ENCODE results near the gene PKP2. TPM values are rescaled to one million over a fixed set of nuclear protein-coding genes. Genes with fewer than 3 reads are reported as not detected.

PKP2 gene
- total and polyA plus RNA-seq, 2 of the 8 experiments (the other 6 are each of a cell fraction or from before 2014, with no cell fraction given): 9.6 to 44.8 TPM

GRCh38 chr12:32860192-32860591, 36.4 kb downstream of the PKP2 start:
- H4K5ac ChIP-seq (ENCODE audit: insufficient read length, low read depth, low read length): no peak overlapping the region
- ChIA-PET CTCF (ENCODE audit: partially characterized antibody) (interaction anchor here (1.2 kb wide), 1 partner anchor 60 kb away, joined by 3 read pairs; no protein-coding TSS in a partner anchor), POLR2A (ENCODE audit: partially characterized antibody) (no interaction called here)
- H2AK5ac ChIP-seq (ENCODE audit: low read depth, low read length): no peak overlapping the region
- H2AFZ ChIP-seq (ENCODE audit: low read length): no peak overlapping the region
- H2BK120ac ChIP-seq (replicated peaks; ENCODE audit: low read depth, low read length): no peak overlapping the region
- TF ChIP-seq CBX5 (IDR thresholded peaks at IDR 0.05; ENCODE audit: low read depth, low read length): no peak
- no peak for TF ChIP-seq KDM4A (IDR thresholded peaks at IDR 0.05; ENCODE audit: low read depth, low read length, severe bottlenecking)
- no peak for TF ChIP-seq SP2 (IDR thresholded peaks at IDR 0.05; ENCODE audit: low read length)
- no peak for TF ChIP-seq CEBPB (IDR thresholded peaks at IDR 0.05; ENCODE audit: low read depth, low read length)
- no peak for TF ChIP-seq USF2 (IDR thresholded peaks at IDR 0.05; ENCODE audit: low read length)
- no peak for TF ChIP-seq JUND (IDR thresholded peaks at IDR 0.05; ENCODE audit: low read length)
- H2BK5ac ChIP-seq (ENCODE audit: low read depth, low read length): no peak overlapping the region
- no peak for DNase-seq (ENCODE audit: low read depth in 1 of 2, low spot score in 2 of 2)
- H3K27ac ChIP-seq (ENCODE audit: low read depth, low read length): no peak overlapping the region
- H2BK12ac ChIP-seq (ENCODE audit: low read depth, low read length): no peak overlapping the region
- H3K79me2 ChIP-seq (ENCODE audit: control insufficient read depth in 1 of 2, insufficient read depth in 2 of 2, low read length in 2 of 2): no peaks in the 10 kb centered on the region; a peak in 1 of 4 replicates
- no peak overlapping the region for H2BK15ac ChIP-seq (ENCODE audit: low read length)
- no peak overlapping the region for H3K56ac ChIP-seq (replicated peaks; ENCODE audit: insufficient read length, low read depth, low read length)
- H3K36me3 ChIP-seq (ENCODE audit: control insufficient read depth in 2 of 4, insufficient read depth in 4 of 4, low read length in 3 of 4): no peaks in the 10 kb centered on the region
- no peak overlapping the region for H3K4ac ChIP-seq (replicated peaks; ENCODE audit: insufficient read length, low read depth, low read length)
- H3K4me2 ChIP-seq (ENCODE audit: insufficient read depth in 1 of 2, low read depth in 2 of 2, low read length in 2 of 2): no peak overlapping the region
- no peaks in the 10 kb centered on the region for H3K23me2 ChIP-seq (ENCODE audit: low read depth, low read length)
- no peaks in the 10 kb centered on the region for H3K27me3 ChIP-seq (replicated peaks in 1 of 4; ENCODE audit: control insufficient read depth in 3 of 4, extremely low read depth in 1 of 4, insufficient read depth in 3 of 4, low read length in 3 of 4)
- H4K20me1 ChIP-seq (replicated peaks in 1 of 2; ENCODE audit: control insufficient read depth in 1 of 2, insufficient read depth in 2 of 2, low read length in 2 of 2): no peaks in the 10 kb centered on the region
- H3K79me1 ChIP-seq (ENCODE audit: low read depth, low read length): no peaks in the 10 kb centered on the region; the same call in 1 of the 2 replicates
- no peak overlapping the region for H3K23ac ChIP-seq (ENCODE audit: insufficient read length)
- H2BK20ac ChIP-seq (ENCODE audit: low read length): no peak overlapping the region
- H3K14ac ChIP-seq (ENCODE audit: insufficient read length): no peak overlapping the region
- no peak overlapping the region for H3K4me3 ChIP-seq (ENCODE audit: extremely low read depth in 1 of 4, insufficient read depth in 2 of 4, low read depth in 3 of 4, low read length in 4 of 4)
- no peak overlapping the region for H4K8ac ChIP-seq (ENCODE audit: extremely low read depth, insufficient read depth, low read length)
- FAIRE-seq: no peak
- no peak overlapping the region for H4K91ac ChIP-seq (replicated peaks; ENCODE audit: insufficient read length, low read length)
- no peak overlapping the region for H3K18ac ChIP-seq (ENCODE audit: extremely low read depth, low read length)
- H3K4me1 ChIP-seq (replicated peaks in 1 of 4; ENCODE audit: control insufficient read depth in 3 of 4, insufficient read depth in 4 of 4, low read length in 3 of 4): 0 out of 7 replicates have a peak, but pooled peaks cover 0 to 3% (median 0%) of the 10 kb centered on the region in 4 experiments
- no peak overlapping the region for H3K9ac ChIP-seq (replicated peaks in 1 of 4; ENCODE audit: extremely low read depth in 1 of 4, low read depth in 3 of 4, low read length in 3 of 4)
- no peaks in the 10 kb centered on the region for H3K9me3 ChIP-seq (ENCODE audit: insufficient read depth in 2 of 2, low read depth in 1 of 2, low read length in 1 of 2)
